ENCODE results near the gene KCNK7. TPM values are rescaled to one million over a fixed set of nuclear protein-coding genes. Genes with fewer than 3 reads are reported as not detected.

Gene KCNK7
- total RNA-seq, 1 donor from 2014 or later, result 1.3 TPM

GRCh38 chr11:65574811-65575567, 20.6 kb downstream of the KCNK7 start:
- TF ChIP-seq, protein P1, sequence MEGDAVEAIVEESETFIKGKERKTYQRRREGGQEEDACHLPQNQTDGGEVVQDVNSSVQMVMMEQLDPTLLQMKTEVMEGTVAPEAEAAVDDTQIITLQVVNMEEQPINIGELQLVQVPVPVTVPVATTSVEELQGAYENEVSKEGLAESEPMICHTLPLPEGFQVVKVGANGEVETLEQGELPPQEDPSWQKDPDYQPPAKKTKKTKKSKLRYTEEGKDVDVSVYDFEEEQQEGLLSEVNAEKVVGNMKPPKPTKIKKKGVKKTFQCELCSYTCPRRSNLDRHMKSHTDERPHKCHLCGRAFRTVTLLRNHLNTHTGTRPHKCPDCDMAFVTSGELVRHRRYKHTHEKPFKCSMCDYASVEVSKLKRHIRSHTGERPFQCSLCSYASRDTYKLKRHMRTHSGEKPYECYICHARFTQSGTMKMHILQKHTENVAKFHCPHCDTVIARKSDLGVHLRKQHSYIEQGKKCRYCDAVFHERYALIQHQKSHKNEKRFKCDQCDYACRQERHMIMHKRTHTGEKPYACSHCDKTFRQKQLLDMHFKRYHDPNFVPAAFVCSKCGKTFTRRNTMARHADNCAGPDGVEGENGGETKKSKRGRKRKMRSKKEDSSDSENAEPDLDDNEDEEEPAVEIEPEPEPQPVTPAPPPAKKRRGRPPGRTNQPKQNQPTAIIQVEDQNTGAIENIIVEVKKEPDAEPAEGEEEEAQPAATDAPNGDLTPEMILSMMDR (IDR thresholded peaks at IDR 0.05), result no peak
- intact Hi-C loops (cut with DNase I), result no loop called here
- peaks cover 8% of the 10 kb centered on the region for H3K36me3 ChIP-seq
- H3K9me3 ChIP-seq, result no peaks in the 10 kb centered on the region
- H3K27me3 ChIP-seq, result no peaks in the 10 kb centered on the region
- peak overlapping the region; percentile 86 for H3K27ac ChIP-seq
- H3K4me1 ChIP-seq, result peaks cover 56% of the 10 kb centered on the region
- ATAC-seq (no peak), DNase-seq (no peak)
- peak overlapping the region; percentile 66 for H3K4me3 ChIP-seq

- DNase-seq (peak; percentile 96), ATAC-seq (peak; percentile 72)
- Histone ChIP-seq H3K9me3 (no peaks in the 10 kb centered on the region), H3K36me3 (peaks cover under 1% of the 10 kb centered on the region), H3K4me3 (peak overlapping the region; percentile 66), H3K4me1 (peaks cover 56% of the 10 kb centered on the region), H3K27ac (peak overlapping the region; percentile 86), H3K27me3 (no peaks in the 10 kb centered on the region)
- intact Hi-C loops (cut with DNase I), result no loop called here
- TF ChIP-seq, protein P1 (IDR thresholded peaks at IDR 0.05), result peak; percentile 98
Observed at GRCh38 chr11:65574109-65574810, 21.3 kb downstream of the KCNK7 start.

DNA sequence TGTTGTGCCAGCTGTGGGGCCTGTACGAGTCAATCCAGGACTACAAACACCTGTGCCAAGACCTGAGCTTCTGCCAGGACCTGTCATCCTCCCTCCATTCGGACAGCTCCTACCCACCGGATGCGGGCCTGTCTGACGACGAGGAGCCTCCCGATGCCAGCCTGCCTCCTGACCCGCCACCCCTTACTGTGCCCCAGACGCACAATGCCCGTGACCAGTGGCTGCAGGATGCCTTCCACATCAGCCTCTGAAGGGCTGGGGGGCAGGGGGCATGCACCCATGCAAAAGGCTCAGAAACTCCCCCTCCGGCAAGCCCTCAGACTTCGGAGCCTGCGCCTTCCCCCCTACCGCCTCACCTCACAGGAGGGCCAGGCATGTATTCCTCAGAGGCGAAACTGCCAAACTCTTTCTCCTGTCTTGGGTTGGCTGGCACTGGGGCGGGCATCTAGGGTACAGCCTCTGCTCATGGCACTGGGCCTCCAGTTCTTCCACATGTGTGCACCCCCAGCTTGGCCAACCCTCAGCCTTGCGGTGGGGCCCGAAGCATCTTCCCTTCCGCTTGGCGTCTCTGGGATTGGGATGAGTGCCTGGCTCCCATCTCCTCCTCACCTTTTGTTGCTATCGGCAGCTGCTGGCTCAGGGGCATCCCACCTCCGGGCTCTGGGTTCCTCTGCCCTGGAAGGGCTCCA, 22.1 kb downstream of the KCNK7 start:
- DNase-seq (no peak), ATAC-seq (no peak)
- Histone ChIP-seq H3K27ac (peak overlapping the region; percentile 86), H3K9me3 (no peaks in the 10 kb centered on the region), H3K4me3 (peak overlapping the region; percentile 66), H3K4me1 (peaks cover 62% of the 10 kb centered on the region), H3K36me3 (no peaks in the 10 kb centered on the region), H3K27me3 (no peaks in the 10 kb centered on the region)
- TF ChIP-seq, protein P1 (IDR thresholded peaks at IDR 0.05), result no peak
- intact Hi-C loops (cut with DNase I), result no loop called here

- Histone ChIP-seq H3K4me1 (peaks cover 60% of the 10 kb centered on the region), H3K4me3 (peak within 1 kb of the TSS; percentile 66), H3K27me3 (no peaks in the 10 kb centered on the region), H3K36me3 (no peaks in the 10 kb centered on the region), H3K9me3 (no peaks in the 10 kb centered on the region), H3K27ac (peak within 1 kb of the TSS; percentile 86)
- DNase-seq (peak; percentile 96), ATAC-seq (peak; percentile 33)
- intact Hi-C loops (cut with DNase I), result no loop called here
- TF ChIP-seq, protein P1 (IDR thresholded peaks at IDR 0.05), result no peak
Observed at GRCh38 chr11:65572356-65573051, 23.1 kb downstream of the KCNK7 start, which contains the start of gene FAM89B. TSS of gene FAM89B (plus strand) at chr11:65572538. CDS start at chr11:65572670, 132 bp downstream.

DNA sequence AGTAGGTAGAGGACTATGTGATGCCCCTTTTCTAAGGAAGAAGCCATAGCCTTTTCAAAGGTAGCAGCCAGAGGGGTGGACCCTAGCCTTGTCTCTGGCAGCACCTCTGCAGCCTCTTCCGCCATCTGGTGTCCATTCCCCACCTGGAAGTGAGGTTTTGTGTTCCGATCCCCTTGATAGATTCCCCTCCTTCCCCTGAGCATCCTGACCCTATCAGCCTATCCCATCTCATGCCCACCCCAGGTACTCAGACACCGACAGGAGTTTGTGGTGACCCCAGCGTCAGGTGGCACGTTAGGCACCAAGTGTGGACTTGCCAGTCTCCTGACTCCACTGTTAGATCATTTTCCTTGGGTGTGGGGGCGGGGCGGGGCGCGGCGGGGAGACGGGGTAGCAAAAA, 23.7 kb downstream of the KCNK7 start:
- no peaks in the 10 kb centered on the region for H3K9me3 ChIP-seq
- peaks cover 55% of the 10 kb centered on the region for H3K4me1 ChIP-seq
- H3K27ac ChIP-seq, result peak overlapping the region; percentile 86
- H3K4me3 ChIP-seq, result peak overlapping the region; percentile 66
- no peaks in the 10 kb centered on the region for H3K27me3 ChIP-seq
- DNase-seq, result no peak
- TF ChIP-seq, protein P1 (IDR thresholded peaks at IDR 0.05), result peak; percentile 18
- intact Hi-C loops (cut with DNase I), result no loop called here
- no peak for ATAC-seq
- H3K36me3 ChIP-seq, result no peaks in the 10 kb centered on the region

Measured in upper lobe of right lung (tissue), 1 donor.